GM06990 (cell line): ENCODE data around the gene CD4.

Experiments
- DNase-seq: peaks from one replicate; pipeline ENCODE4 v3.0.0-alpha.2; 2011; ENCODE audit not compliant: insufficient read length; ENCODE audit errors: extremely low read depth
- H3K27me3 ChIP-seq: replicated peaks from 2 replicates; pipeline ENCODE4 v1.6.0; 2011; ENCODE audit warnings: low read length; ENCODE audit not compliant: control insufficient read depth, insufficient read depth
- H3K36me3 ChIP-seq: 2 replicates; pipeline ENCODE4 v1.5.1; 2011; ENCODE audit warnings: low read length; ENCODE audit not compliant: control insufficient read depth, insufficient read depth
- H3K4me3 ChIP-seq: replicated peaks from 2 replicates; pipeline ENCODE4 v1.5.1; 2011; ENCODE audit warnings: low read depth, mild to moderate bottlenecking, control low read depth, low read length
- TF ChIP-seq, protein P1 (sequence below): IDR thresholded peaks from 2 replicates; pipeline ENCODE4 v1.5.1; 2011; ENCODE audit warnings: low read length, control low read depth, mild to moderate bottlenecking, inconsistent platforms; ENCODE audit not compliant: insufficient read depth, poor library complexity, severe bottlenecking

CD4 gene

DNA sequence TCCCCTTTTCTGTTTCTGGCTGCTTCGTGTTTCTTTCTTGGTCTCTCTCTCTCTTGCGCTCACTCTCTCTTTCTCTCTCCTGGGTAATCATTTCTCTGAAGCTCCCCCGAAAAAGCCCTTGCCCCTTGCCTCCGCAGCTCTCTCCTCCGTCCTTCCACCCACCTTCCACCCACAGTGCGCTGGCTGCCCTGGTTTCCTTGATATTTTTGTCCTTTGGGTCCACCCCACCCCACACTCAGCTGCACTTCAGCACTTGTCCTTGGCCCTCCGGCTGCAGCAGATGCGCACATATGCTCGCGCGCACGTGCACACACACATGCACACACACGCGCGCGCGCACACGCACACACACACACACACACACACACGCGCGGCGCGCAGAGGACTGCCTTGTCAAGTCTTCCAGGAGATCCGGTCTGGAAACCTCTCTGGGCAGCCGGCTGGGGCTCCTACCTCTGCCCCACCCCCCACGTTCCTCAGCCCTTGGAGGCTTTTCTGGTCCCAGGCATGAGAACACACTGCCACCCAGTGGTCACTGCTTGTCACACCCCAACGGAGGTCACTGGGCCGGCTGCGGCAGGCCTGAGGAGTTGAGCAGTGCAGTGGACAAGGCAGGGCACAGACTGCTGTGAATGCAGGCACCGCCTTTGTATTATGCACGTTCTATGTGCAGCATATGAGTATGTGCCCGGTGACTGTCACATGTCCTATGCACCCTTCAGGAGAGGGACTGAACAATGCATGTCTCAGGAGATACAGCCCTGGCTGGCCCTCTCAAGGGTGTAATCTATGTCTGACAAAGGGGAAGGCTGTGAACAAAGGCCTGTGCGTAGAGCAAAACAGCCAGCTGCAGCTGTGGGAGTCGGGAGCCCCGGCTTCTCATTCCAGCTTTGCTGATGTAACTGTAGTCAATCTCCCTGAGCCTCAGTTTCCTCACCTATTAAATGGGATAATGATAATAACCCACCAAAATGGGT, 10.5 kb upstream of the CD4 start:
- TF ChIP-seq, protein P1, sequence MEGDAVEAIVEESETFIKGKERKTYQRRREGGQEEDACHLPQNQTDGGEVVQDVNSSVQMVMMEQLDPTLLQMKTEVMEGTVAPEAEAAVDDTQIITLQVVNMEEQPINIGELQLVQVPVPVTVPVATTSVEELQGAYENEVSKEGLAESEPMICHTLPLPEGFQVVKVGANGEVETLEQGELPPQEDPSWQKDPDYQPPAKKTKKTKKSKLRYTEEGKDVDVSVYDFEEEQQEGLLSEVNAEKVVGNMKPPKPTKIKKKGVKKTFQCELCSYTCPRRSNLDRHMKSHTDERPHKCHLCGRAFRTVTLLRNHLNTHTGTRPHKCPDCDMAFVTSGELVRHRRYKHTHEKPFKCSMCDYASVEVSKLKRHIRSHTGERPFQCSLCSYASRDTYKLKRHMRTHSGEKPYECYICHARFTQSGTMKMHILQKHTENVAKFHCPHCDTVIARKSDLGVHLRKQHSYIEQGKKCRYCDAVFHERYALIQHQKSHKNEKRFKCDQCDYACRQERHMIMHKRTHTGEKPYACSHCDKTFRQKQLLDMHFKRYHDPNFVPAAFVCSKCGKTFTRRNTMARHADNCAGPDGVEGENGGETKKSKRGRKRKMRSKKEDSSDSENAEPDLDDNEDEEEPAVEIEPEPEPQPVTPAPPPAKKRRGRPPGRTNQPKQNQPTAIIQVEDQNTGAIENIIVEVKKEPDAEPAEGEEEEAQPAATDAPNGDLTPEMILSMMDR, result peak; percentile 91
- peak; percentile 86 for DNase-seq
- no peaks in the 10 kb centered on the region for H3K27me3 ChIP-seq
- no peaks in the 10 kb centered on the region; the same call in none of the 2 replicates for H3K36me3 ChIP-seq
- H3K4me3 ChIP-seq, result peak overlapping the region; percentile 52

DNA sequence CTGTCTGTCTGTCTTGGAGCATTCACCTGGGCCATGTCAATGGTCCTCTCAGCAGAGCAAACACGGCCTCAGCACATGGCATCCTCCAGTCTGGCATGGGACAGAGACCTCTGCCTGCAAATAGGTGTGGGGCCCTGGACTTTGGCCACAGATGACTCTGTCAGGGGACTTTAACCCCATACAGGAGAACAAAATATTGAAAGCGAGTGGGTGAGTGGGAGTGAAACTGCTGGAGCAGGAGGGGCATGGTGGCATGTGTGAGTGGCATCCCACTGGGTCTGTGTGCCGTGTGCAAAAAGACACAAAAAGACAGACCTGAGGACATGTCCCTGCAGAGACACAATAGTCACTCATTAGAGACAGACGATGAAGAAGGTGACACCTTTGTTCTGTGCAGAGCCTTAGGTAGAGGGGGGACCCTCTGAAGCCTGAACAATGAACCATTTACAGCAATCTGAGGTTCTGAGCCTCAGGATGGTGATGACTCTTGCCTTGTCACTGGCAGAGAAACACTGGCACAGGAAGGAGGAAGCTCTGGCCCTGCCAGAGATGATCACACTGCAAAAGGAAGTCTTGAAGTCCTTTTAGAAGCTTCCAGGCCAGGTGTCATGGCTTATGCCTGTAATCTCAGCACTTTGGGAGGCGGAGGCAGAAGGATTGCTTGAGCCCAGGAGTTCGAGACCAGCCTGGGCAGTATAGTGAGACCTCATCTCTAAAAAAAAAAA, 9.5 kb upstream of the CD4 start:
- TF ChIP-seq, protein P1, result no peak
- no peaks in the 10 kb centered on the region for H3K27me3 ChIP-seq
- no peak for DNase-seq
- no peak overlapping the region for H3K4me3 ChIP-seq
- no peaks in the 10 kb centered on the region; the same call in none of the 2 replicates for H3K36me3 ChIP-seq

DNA sequence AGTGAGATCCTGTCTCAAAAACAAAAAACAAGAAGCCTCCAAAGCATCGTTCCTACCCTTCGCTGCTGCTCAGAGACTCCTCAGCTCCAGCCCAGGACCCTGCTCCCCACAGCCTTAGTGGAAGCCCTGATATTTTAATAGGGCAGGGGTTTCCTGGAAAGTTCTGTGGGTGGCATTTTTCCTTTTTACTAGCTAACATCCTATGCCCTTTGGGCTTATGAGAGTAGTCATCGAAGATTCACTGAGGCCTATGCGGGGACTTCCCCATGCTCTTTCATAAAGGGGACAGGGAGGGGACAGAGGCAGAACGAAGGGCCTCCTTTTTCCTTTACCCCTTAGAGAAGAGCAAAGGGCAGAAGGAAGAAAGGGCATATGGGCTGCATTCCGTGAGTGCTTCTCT, 8.8 kb upstream of the CD4 start:
- H3K27me3 ChIP-seq, result no peaks in the 10 kb centered on the region
- H3K36me3 ChIP-seq, result no peaks in the 10 kb centered on the region; the same call in 1 of the 2 replicates
- no peak overlapping the region for H3K4me3 ChIP-seq
- DNase-seq, result no peak
- TF ChIP-seq, protein P1, result no peak

DNA sequence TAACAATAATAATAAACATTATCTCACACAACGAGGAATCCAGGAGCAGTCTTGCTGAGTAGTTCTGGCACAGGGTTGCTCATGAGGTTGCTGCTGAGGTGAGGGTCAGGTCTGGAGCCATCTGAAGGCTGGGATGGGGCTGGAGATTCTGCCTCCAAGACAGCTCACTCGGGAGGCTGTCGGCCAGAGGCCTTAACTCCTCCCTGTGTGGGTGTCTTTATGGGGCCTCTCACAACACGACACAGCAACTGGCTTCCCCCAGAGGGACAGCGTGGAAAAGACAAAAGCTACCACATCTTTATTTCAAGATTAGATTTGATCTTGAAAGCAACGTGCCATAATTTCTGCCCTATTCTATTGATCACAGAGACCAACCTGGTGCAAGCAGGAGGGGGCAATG, 7.2 kb upstream of the CD4 start:
- Histone ChIP-seq H3K4me3 (no peak overlapping the region), H3K36me3 (no peaks in the 10 kb centered on the region; the same call in 1 of the 2 replicates), H3K27me3 (no peaks in the 10 kb centered on the region)
- DNase-seq, result no peak
- TF ChIP-seq, protein P1, result no peak

DNA sequence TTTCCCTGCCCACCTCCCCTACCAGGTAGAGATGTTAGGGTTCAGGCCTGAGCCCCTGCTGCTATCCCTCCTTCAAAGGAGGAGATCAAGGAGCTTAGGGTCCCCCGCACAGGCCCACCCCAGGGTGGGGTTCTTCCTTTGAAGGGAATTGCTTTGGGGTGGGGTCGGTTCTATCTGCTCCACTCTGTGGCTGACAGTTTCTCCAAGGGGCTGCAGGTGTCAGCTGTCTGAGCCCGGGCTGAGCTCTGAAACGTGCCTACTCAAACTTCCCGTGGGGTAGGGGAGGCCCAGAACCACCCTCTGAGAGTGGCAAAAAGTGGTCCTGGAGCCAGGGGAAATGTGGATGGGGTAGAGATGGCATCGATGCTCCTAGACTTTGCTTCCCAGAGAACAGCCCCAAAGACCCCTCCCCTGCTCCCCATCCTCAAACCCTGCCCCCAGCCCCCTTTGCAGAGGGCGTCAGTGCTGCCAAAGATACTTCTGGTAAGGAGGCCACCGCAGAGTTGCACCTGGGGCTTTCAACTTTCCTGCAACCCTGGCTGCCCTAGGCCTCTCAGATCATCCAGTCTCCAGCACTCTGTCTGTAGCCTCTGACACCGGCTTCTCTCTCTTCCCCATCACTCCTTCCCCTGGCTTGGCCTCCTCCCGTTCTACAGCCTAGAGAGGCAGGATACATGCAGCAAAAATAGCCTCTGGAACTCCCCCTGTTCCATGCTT, 6.3 kb upstream of the CD4 start:
- H3K4me3 ChIP-seq, result no peak overlapping the region
- TF ChIP-seq, protein P1, result no peak
- H3K36me3 ChIP-seq, result no peaks in the 10 kb centered on the region
- H3K27me3 ChIP-seq, result no peaks in the 10 kb centered on the region
- DNase-seq, result no peak
